Neural cell (in vitro differentiated cells): ENCODE results near the gene NINL. TPM values are rescaled to one million over a fixed set of nuclear protein-coding genes. Genes with fewer than 3 reads are reported as not detected.

Experiments used
- H2AFZ ChIP-seq: fragments of 200-600, 300-800 bp; sonication (generic), shearing (Covaris generic); 2 replicates; pipeline ENCODE4 v1.6.0; 2014; ENCODE audit warnings: low read depth, mild to moderate bottlenecking, antibody characterized with exemption, low read length, moderate library complexity
- H3F3A ChIP-seq: fragments of 200-600 bp; shearing (Covaris generic); 2 replicates; pipeline ENCODE4 v1.6.1; 2016; ENCODE audit warnings: mild to moderate bottlenecking, moderate library complexity, mixed read lengths, antibody characterized with exemption, low read length; ENCODE audit not compliant: insufficient read depth, poor library complexity, severe bottlenecking
- H3K27ac ChIP-seq: fragments of 200-600, 300-800 bp; sonication (generic), shearing (Covaris generic); 2 replicates; pipeline ENCODE4 v1.5.1; 2014; ENCODE audit warnings: mild to moderate bottlenecking, low read length, moderate library complexity
- H3K27me3 ChIP-seq: fragments of 300-800, 200-600 bp; sonication (generic), shearing (Covaris generic); 2 replicates; pipeline ENCODE4 v1.6.0; 2014; ENCODE audit warnings: mild to moderate bottlenecking, low read depth, low read length, moderate library complexity; ENCODE audit not compliant: insufficient read depth
- H3K36me3 ChIP-seq: fragments of 300-800, 200-600 bp; sonication (generic), shearing (Covaris generic); 2 replicates; pipeline ENCODE4 v1.5.1; 2014; ENCODE audit warnings: mild to moderate bottlenecking, antibody characterized with exemption, low read length, moderate library complexity; ENCODE audit not compliant: insufficient read depth
- H3K4me2 ChIP-seq: fragments of 300-800, 200-600 bp; sonication (generic), shearing (Covaris generic); 2 replicates; pipeline ENCODE4 v1.6.0; 2014; ENCODE audit warnings: mild to moderate bottlenecking, low read length
- H3K4me3 ChIP-seq: fragments of 300-800, 200-600 bp; sonication (generic), shearing (Covaris generic); 2 replicates; pipeline ENCODE4 v1.5.1; 2014; ENCODE audit warnings: mild to moderate bottlenecking, low read length, moderate library complexity
- H3K79me2 ChIP-seq: fragments of 200-600 bp; shearing (Covaris generic); replicated peaks from 2 replicates; pipeline ENCODE4 v1.6.0; 2014; ENCODE audit warnings: mild to moderate bottlenecking, low read length, moderate library complexity; ENCODE audit not compliant: insufficient read depth
- H3K9ac ChIP-seq: fragments of 300-800, 200-600 bp; sonication (generic), shearing (Covaris generic); 2 replicates; pipeline ENCODE4 v1.6.1; 2016; ENCODE audit warnings: mild to moderate bottlenecking, low read length, mixed read lengths
- H3K9me2 ChIP-seq: fragments of 200-600 bp; shearing (Covaris generic); 2 replicates; pipeline ENCODE4 v1.6.1; 2016; ENCODE audit warnings: mild to moderate bottlenecking, low read length, mixed read lengths; ENCODE audit not compliant: insufficient read depth
- H3K9me3 ChIP-seq: fragments of 200-600, 300-800 bp; sonication (generic), shearing (Covaris generic); 2 replicates; pipeline ENCODE4 v1.6.1; 2016; ENCODE audit warnings: mild to moderate bottlenecking, mixed run types, low read length, moderate library complexity, mixed read lengths
- H4K20me1 ChIP-seq: fragments of 200-600 bp; shearing (Covaris generic); 2 replicates; pipeline ENCODE4 v1.6.1; 2016; ENCODE audit warnings: mild to moderate bottlenecking, mixed run types; ENCODE audit not compliant: insufficient read depth
- CTCF ChIP-seq: fragments of 450-650 bp; IDR thresholded peaks from 2 replicates; pipeline ENCODE4 v1.5.1; 2014; ENCODE audit warnings: antibody characterized with exemption, mild to moderate bottlenecking, moderate library complexity; ENCODE audit not compliant: poor library complexity, severe bottlenecking
- EP300 ChIP-seq: fragments of 450-650 bp; conservative IDR thresholded peaks from 2 replicates; pipeline ENCODE4 v1.6.1; 2014; ENCODE audit warnings: antibody characterized with exemption, mild to moderate bottlenecking, moderate library complexity; ENCODE audit not compliant: poor library complexity, severe bottlenecking
- EZH2 ChIP-seq: fragments of 200-600, 300-800 bp; shearing (Covaris generic), sonication (generic); IDR thresholded peaks from 2 replicates; pipeline ENCODE4 v1.6.1; 2014; ENCODE audit warnings: antibody characterized with exemption, low read length, borderline replicate concordance, mild to moderate bottlenecking; ENCODE audit not compliant: insufficient read depth, poor library complexity, severe bottlenecking
- MXI1 ChIP-seq: fragments of 450-650 bp; conservative IDR thresholded peaks from 2 replicates; pipeline ENCODE4 v1.6.1; 2014; ENCODE audit warnings: antibody characterized with exemption, mild to moderate bottlenecking; ENCODE audit not compliant: poor library complexity, severe bottlenecking
- POLR2AphosphoS5 ChIP-seq: IDR thresholded peaks from 2 replicates; pipeline ENCODE4 v1.6.1; 2012
- RAD21 ChIP-seq: fragments of 450-650 bp; conservative IDR thresholded peaks from 2 replicates; pipeline ENCODE4 v1.6.1; 2014; ENCODE audit warnings: antibody characterized with exemption, mild to moderate bottlenecking, moderate library complexity
- REST ChIP-seq: IDR thresholded peaks from 2 replicates; pipeline ENCODE4 v1.6.1; 2012; ENCODE audit warnings: borderline replicate concordance
- SMC3 ChIP-seq: fragments of 450-650 bp; conservative IDR thresholded peaks from 2 replicates; pipeline ENCODE4 v1.6.1; 2014; ENCODE audit warnings: antibody characterized with exemption, mild to moderate bottlenecking, moderate library complexity; ENCODE audit not compliant: poor library complexity
- TAF1 ChIP-seq: IDR thresholded peaks from 2 replicates; pipeline ENCODE4 v1.6.1; 2012; ENCODE audit warnings: low read depth
- polyA plus RNA-seq: library from polyadenylated mRNA; depleted of rRNA; stranded (reverse); fragments of >200 nt; gene quantifications from 2 replicates; pipeline ENCODE4 v1.2.3, GENCODE V29; 2014

The NINL gene
- polyA plus RNA-seq, 1 donor from 2014 or later, result 49.6 TPM

- Histone ChIP-seq H3K79me2 (no peaks in the 10 kb centered on the region), H3K27me3 (no peaks in the 10 kb centered on the region), H3K4me2 (no peak overlapping the region), H3K9me2 (no peaks in the 10 kb centered on the region), H2AFZ (no peak overlapping the region), H3K9ac (no peak overlapping the region), H3K4me3 (no peak overlapping the region), H4K20me1 (no peaks in the 10 kb centered on the region), H3F3A (no peaks in the 10 kb centered on the region), H3K27ac (no peak overlapping the region), H3K9me3 (no peaks in the 10 kb centered on the region), H3K36me3 (no peaks in the 10 kb centered on the region)
- TF ChIP-seq SMC3 (no peak), MXI1 (no peak), EP300 (no peak), RAD21 (no peak), EZH2 (no peak), TAF1 (no peak), CTCF (no peak), REST (no peak)
Measured at GRCh38 chr20:25484224-25484846, 101.0 kb downstream of the NINL start.

DNA sequence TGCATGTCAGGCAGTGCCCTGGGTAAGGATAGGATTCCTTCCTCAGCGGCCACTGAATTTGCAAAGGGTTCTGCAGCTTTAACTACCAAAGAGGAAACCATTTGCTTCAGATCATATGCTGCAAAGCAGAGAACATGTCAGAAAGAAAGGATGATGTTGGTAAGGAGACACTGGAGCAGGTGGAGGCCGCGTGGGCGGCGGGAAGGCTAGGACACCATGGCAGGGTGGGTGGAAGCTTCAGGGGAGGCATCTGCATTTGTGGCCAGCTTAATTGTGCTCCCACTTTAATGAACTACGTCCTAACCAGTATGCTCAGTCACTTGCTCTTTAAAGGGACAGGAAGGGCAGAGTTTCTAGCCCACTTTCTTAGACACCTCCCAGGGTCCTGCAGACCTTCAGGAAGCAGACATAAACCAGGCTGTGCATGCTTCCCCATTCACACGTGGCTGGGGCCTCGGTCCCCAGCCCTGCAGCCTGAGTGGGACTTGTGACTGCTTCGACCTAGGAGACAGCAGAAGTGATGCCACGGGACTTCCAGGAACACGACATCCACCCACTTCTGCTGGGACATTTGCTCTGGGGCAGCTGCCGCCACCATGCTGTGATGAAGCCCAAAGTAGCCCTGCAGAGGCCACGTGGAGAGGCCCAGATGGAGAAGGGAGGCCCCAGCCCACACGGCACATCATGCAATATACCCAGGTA lies 101.7 kb downstream of the NINL start:
- H3K4me2 ChIP-seq, result no peak overlapping the region
- H4K20me1 ChIP-seq, result no peaks in the 10 kb centered on the region
- no peak overlapping the region for H3K4me3 ChIP-seq
- H3K9ac ChIP-seq, result no peak overlapping the region
- no peak overlapping the region for H3K27ac ChIP-seq
- no peak overlapping the region for H2AFZ ChIP-seq
- no peaks in the 10 kb centered on the region for H3K9me2 ChIP-seq
- no peaks in the 10 kb centered on the region for H3K27me3 ChIP-seq
- no peak for TF ChIP-seq EP300
- no peak for TF ChIP-seq POLR2AphosphoS5
- no peak for TF ChIP-seq MXI1
- TF ChIP-seq REST, result no peak
- no peak for TF ChIP-seq SMC3
- TF ChIP-seq RAD21, result no peak
- no peak for TF ChIP-seq EZH2
- no peak for TF ChIP-seq CTCF
- no peak for TF ChIP-seq TAF1
- H3F3A ChIP-seq, result no peaks in the 10 kb centered on the region
- H3K79me2 ChIP-seq, result no peaks in the 10 kb centered on the region
- no peaks in the 10 kb centered on the region for H3K36me3 ChIP-seq
- H3K9me3 ChIP-seq, result no peaks in the 10 kb centered on the region
